Upper lobe of left lung (tissue), 4 donors: ENCODE measurements around the gene MEX3D.

Experiments
- CTCF ChIP-seq, 6 experiments: fragments of 450-650 bp in 4 of 6; fragments of 200-600 bp in 2 of 6; sonication (generic) in 2 of 6; IDR thresholded peaks; one replicate each; pipeline ENCODE4 v1.5.1; 2016 to 2019; ENCODE audit warnings: antibody characterized with exemption in 6 of 6
- EP300 ChIP-seq, 4 donors: sonication (generic); formaldehyde crosslinking; IDR thresholded peaks; one replicate each; pipeline ENCODE4 v1.5.1; 2017; ENCODE audit warnings: antibody characterized with exemption in 4 of 4, control low read depth in 2 of 4
- POLR2AphosphoS5 ChIP-seq, 2 donors: sonication (generic); formaldehyde crosslinking; IDR thresholded peaks; one replicate each; pipeline ENCODE4 v1.5.1; 2017; ENCODE audit warnings: antibody characterized with exemption in 2 of 2

GRCh38 chr19:1513499-1514294 lies 54.4 kb downstream of the MEX3D start:
- TF ChIP-seq CTCF (IDR thresholded peaks at IDR 0.05) = peak in 5 of 6 experiments; percentile 42 to 71 (median 61)
- TF ChIP-seq POLR2AphosphoS5 (IDR thresholded peaks at IDR 0.05) = no peak
- TF ChIP-seq EP300 (IDR thresholded peaks at IDR 0.05) = no peak
